ENCODE measurements around the gene ASB1.

The ASB1 gene

GRCh38 chr2:238486123-238486848 is 59.6 kb downstream of the ASB1 start:
- TF ChIP-seq CTCF (conservative IDR thresholded peaks at IDR 0.05; ENCODE audit: low read depth, low read length), result no peak
- no peak overlapping the region for H3K4me3 ChIP-seq (ENCODE audit: low read depth, low read length)
- DNase-seq (ENCODE audit: low read depth), result no peak

- no peak for TF ChIP-seq CTCF (conservative IDR thresholded peaks at IDR 0.05; ENCODE audit: low read depth, low read length)
- no peak overlapping the region for H3K4me3 ChIP-seq (ENCODE audit: low read depth, low read length)
- DNase-seq (ENCODE audit: low read depth), result no peak
Observed at GRCh38 chr2:238487134-238487533, 60.4 kb downstream of the ASB1 start.

GRCh38 chr2:238487652-238488346 is 61.1 kb downstream of the ASB1 start:
- no peak for DNase-seq (ENCODE audit: low read depth)
- TF ChIP-seq CTCF (conservative IDR thresholded peaks at IDR 0.05; ENCODE audit: low read depth, low read length), result no peak
- H3K4me3 ChIP-seq (ENCODE audit: low read depth, low read length), result no peak overlapping the region

- no peak for TF ChIP-seq CTCF (conservative IDR thresholded peaks at IDR 0.05; ENCODE audit: low read depth, low read length)
- no peak for DNase-seq (ENCODE audit: low read depth)
- H3K4me3 ChIP-seq (ENCODE audit: low read depth, low read length), result no peak overlapping the region
Observed at GRCh38 chr2:238488347-238488826, 61.7 kb downstream of the ASB1 start.

- DNase-seq (ENCODE audit: low read depth), result no peak
- no peak overlapping the region for H3K4me3 ChIP-seq (ENCODE audit: low read depth, low read length)
- TF ChIP-seq CTCF (conservative IDR thresholded peaks at IDR 0.05; ENCODE audit: low read depth, low read length), result no peak
Observed at GRCh38 chr2:238489431-238489830, 62.7 kb downstream of the ASB1 start.

- no peak for TF ChIP-seq CTCF (conservative IDR thresholded peaks at IDR 0.05; ENCODE audit: low read depth, low read length)
- DNase-seq (ENCODE audit: low read depth), result no peak
- no peak overlapping the region for H3K4me3 ChIP-seq (ENCODE audit: low read depth, low read length)
Observed at GRCh38 chr2:238489896-238490295, 63.2 kb downstream of the ASB1 start.

Data from choroid plexus epithelial cell (primary cell).